K562 (cell line): ENCODE measurements around the gene SLC26A6. TPM values are rescaled to one million over a fixed set of nuclear protein-coding genes. Genes with fewer than 3 reads are reported as not detected.
A peak's percentile ranks its signal among the peaks of the same experiment; 100 is the strongest.

Experiments
- ATAC-seq: fragments of 200-7000 bp; cut with Tn5 transposase; 3 replicates; pipeline ENCODE4 v1.9.1; 2020; ENCODE audit warnings: moderate library complexity
- BruUV-seq: library from RNA; stranded (reverse); fragments of 400-500 nt; replicated peaks from 2 replicates; lab custom pipeline; 2021; lab: Mats Ljungman, UMichigan
- CTCF ChIA-PET: fragments of 300-600 bp; formaldehyde crosslinking; extraction: SDS; loops from one replicate; lab custom pipeline; 2021; ENCODE audit warnings: low intra/inter-chr PET ratio; lab: Yijun Ruan, JAX
- POLR2A ChIA-PET: fragments of 300-600, 350-650 bp; sonication (Branson Sonifier 250); formaldehyde crosslinking; extraction: SDS; loops from one replicate; lab custom pipeline; 2021; ENCODE audit warnings: antibody characterized with exemption, inconsistent platforms; lab: Yijun Ruan, JAX
- DNase-seq, 4 experiments: peaks; one replicate each; pipeline versions ENCODE4 v3.0.0 to v3.0.0-alpha.2; 2011 to 2018; ENCODE audit warnings: low spot score in 3 of 4, mixed read lengths in 3 of 4; ENCODE audit errors: extremely low read depth in 1 of 4
- FAIRE-seq: peaks from 2 replicates; lab custom pipeline; 2011; peaks lifted over from hg19 to GRCh38; lab: Jason Lieb, UNC
- H2AFZ ChIP-seq: 2 replicates; pipeline ENCODE4 v1.6.0; 2011; ENCODE audit warnings: low read depth, low read length, control low read depth, inconsistent platforms
- H3K27ac ChIP-seq: fragments of 200-600 bp; 3 replicates; pipeline ENCODE4 v1.8.0; 2011; ENCODE audit warnings: low read depth, mild to moderate bottlenecking, control low read depth, inconsistent platforms, low read length, moderate library complexity, mixed read lengths; ENCODE audit errors: extremely low read depth
- H3K27me3 ChIP-seq, 2 experiments: fragments of 300-600 bp in 1 of 2; 2 replicates in 1 of 2; 3 replicates in 1 of 2; pipeline versions ENCODE4 v1.6.0 to v1.8.0; 2011; ENCODE audit warnings: inconsistent platforms in 2 of 2, low read length in 2 of 2, mild to moderate bottlenecking in 1 of 2, mixed read lengths in 1 of 2, moderate library complexity in 1 of 2; ENCODE audit not compliant: control insufficient read depth in 2 of 2, insufficient read depth in 2 of 2
- H3K36me3 ChIP-seq: fragments of 300-600 bp; 3 replicates; pipeline ENCODE4 v1.8.0; 2011; ENCODE audit warnings: mild to moderate bottlenecking, low read length, inconsistent platforms; ENCODE audit not compliant: control insufficient read depth, insufficient read depth
- H3K4me1 ChIP-seq, 2 experiments: fragments of 200-600 bp in 1 of 2; replicated peaks in 1 of 2; 2 replicates in 1 of 2; 3 replicates in 1 of 2; pipeline versions ENCODE4 v1.5.1 to v1.8.0; 2011; ENCODE audit warnings: inconsistent platforms in 2 of 2, low read length in 2 of 2, mild to moderate bottlenecking in 1 of 2, mixed read lengths in 1 of 2, moderate library complexity in 1 of 2; ENCODE audit not compliant: control insufficient read depth in 2 of 2, insufficient read depth in 2 of 2
- H3K4me2 ChIP-seq: 2 replicates; pipeline ENCODE4 v1.6.1; 2011; ENCODE audit warnings: low read length, control low read depth, inconsistent platforms, mixed read lengths; ENCODE audit not compliant: insufficient read depth
- H3K4me3 ChIP-seq: fragments of 200-600 bp; sonication (generic), shearing (Covaris generic); 2 replicates; pipeline ENCODE4 v1.5.1; 2016; ENCODE audit warnings: control low read depth, inconsistent platforms
- H3K79me2 ChIP-seq: fragments of 200-600 bp; 3 replicates; pipeline ENCODE4 v1.8.0; 2011; ENCODE audit warnings: low read length, inconsistent platforms; ENCODE audit not compliant: control insufficient read depth, insufficient read depth
- H3K9ac ChIP-seq, 2 experiments: 2 replicates each; pipeline versions ENCODE4 v1.6.0 to v1.6.1; 2011; ENCODE audit warnings: low read depth in 2 of 2, low read length in 2 of 2, control low read depth in 1 of 2, inconsistent platforms in 1 of 2, mild to moderate bottlenecking in 1 of 2, mixed read lengths in 1 of 2; ENCODE audit not compliant: insufficient read depth in 1 of 2
- H3K9me1 ChIP-seq: one replicate; pipeline ENCODE4 v1.6.0; 2011; ENCODE audit warnings: inconsistent platforms, mild to moderate bottlenecking, low read length, moderate library complexity; ENCODE audit not compliant: control insufficient read depth, insufficient read depth
- H3K9me3 ChIP-seq: replicated peaks from 2 replicates; pipeline ENCODE4 v1.5.1; 2011; ENCODE audit warnings: low read depth, low read length, inconsistent platforms; ENCODE audit not compliant: control insufficient read depth, insufficient read depth
- H4K20me1 ChIP-seq: replicated peaks from 2 replicates; pipeline ENCODE4 v1.6.1; 2011; ENCODE audit warnings: low read length, inconsistent platforms, mixed read lengths; ENCODE audit not compliant: control insufficient read depth, insufficient read depth
- BACH1 ChIP-seq: fragments of 200-800 bp; sonication (Bioruptor generic); IDR thresholded peaks from 2 replicates; pipeline ENCODE4 v1.6.1; 2016; ENCODE audit warnings: missing genetic modification characterization, missing compliant biosample characterization
- BRF1 ChIP-seq: IDR thresholded peaks from 3 replicates; pipeline ENCODE4 v1.6.1; 2011; ENCODE audit warnings: borderline replicate concordance, mild to moderate bottlenecking; ENCODE audit not compliant: insufficient read length; ENCODE audit errors: extremely low read depth
- GTF2E2 ChIP-seq: fragments of 200-800 bp; sonication (Bioruptor generic); IDR thresholded peaks from 2 replicates; pipeline ENCODE4 v1.6.1; 2016; ENCODE audit warnings: missing genetic modification characterization, missing compliant biosample characterization
- JUN ChIP-seq, 2 experiments: sonication (generic) in 1 of 2; formaldehyde crosslinking in 1 of 2; IDR thresholded peaks; 2 replicates each; pipeline versions ENCODE4 v1.6.1 to v1.8.0; 2012 to 2022; ENCODE audit warnings: borderline replicate concordance in 2 of 2, mild to moderate bottlenecking in 2 of 2, improper control_type of control experiment in 1 of 2, low read depth in 1 of 2, low read length in 1 of 2, missing genetic modification reagents in 1 of 2
- NFXL1 ChIP-seq: fragments of 450-650 bp; formaldehyde crosslinking; IDR thresholded peaks from 2 replicates; pipeline ENCODE4 v1.4.0; 2021; ENCODE audit warnings: mild to moderate bottlenecking
- RBM14 ChIP-seq: fragments of 200-400 bp; formaldehyde crosslinking; IDR thresholded peaks from 2 replicates; pipeline ENCODE4 v1.6.1; 2018; ENCODE audit warnings: low read depth, mild to moderate bottlenecking, low read length, moderate library complexity, borderline replicate concordance; ENCODE audit not compliant: insufficient read depth
- YY1 ChIP-seq, 3 experiments: IDR thresholded peaks; 2 replicates each; pipeline ENCODE4 v1.6.1; 2011; ENCODE audit warnings: low read length in 2 of 3, mild to moderate bottlenecking in 2 of 3, moderate library complexity in 2 of 3, borderline replicate concordance in 1 of 3, control low read depth in 1 of 3, low read depth in 1 of 3; ENCODE audit not compliant: insufficient read depth in 3 of 3, insufficient replicate concordance in 2 of 3, control insufficient read depth in 1 of 3, insufficient read length in 1 of 3; ENCODE audit errors: extremely low read depth in 1 of 3
- ZNF124 ChIP-seq: sonication (generic); formaldehyde crosslinking; IDR thresholded peaks from 2 replicates; pipeline ENCODE4 v1.8.1; 2022; ENCODE audit warnings: missing genetic modification reagents
- ZNF511 ChIP-seq: sonication (generic); formaldehyde crosslinking; IDR thresholded peaks from 2 replicates; pipeline ENCODE4 v1.8.0; 2022; ENCODE audit warnings: mild to moderate bottlenecking, missing genetic modification reagents
- ZSCAN29 ChIP-seq: fragments of 450-650 bp; IDR thresholded peaks from 2 replicates; pipeline ENCODE4 v1.6.1; 2017
- ZSCAN32 ChIP-seq: fragments of 450-650 bp; formaldehyde crosslinking; IDR thresholded peaks from 2 replicates; pipeline ENCODE4 v1.4.0; 2020; ENCODE audit warnings: mild to moderate bottlenecking, moderate library complexity
- WGBS: fragments of 100-300 bp; shearing (Covaris generic); methylation state at CpG from one replicate; pipeline ENCODE4 v1.1.6; 2016; ENCODE audit warnings: low coverage, mixed read lengths; ENCODE audit not compliant: insufficient coverage; ENCODE audit errors: missing lambda C conversion rate; 5-methylcytosine and 5-hydroxymethylcytosine counted together
- in situ Hi-C: fragments of 300-500 bp; cut with MboI; formaldehyde crosslinking; loops from 4 replicates; pipeline ENCODE4 v1.15.0; 2018; ENCODE audit warnings: inconsistent platforms, mixed read lengths
- intact Hi-C: fragments of 100-400 bp; cut with micrococcal nuclease; formaldehyde crosslinking; loops from 2 replicates; pipeline ENCODE4 v1.14.2; 2022
- polyA plus RNA-seq, 8 experiments: library from polyadenylated mRNA; depleted of rRNA in 4 of 8; stranded (reverse) in 5 of 8; unstranded in 3 of 8; fragments of >200 nt; fragmentation: Nextera tagmentation in 2 of 8; fragmentation: Illumina TruSeq in 1 of 8; extraction: Ambion mirVana in 2 of 8; extraction: Trizol in 1 of 8; gene quantifications; 2 replicates each; pipeline versions ENCODE4 v1.2.1 to v1.2.3, GENCODE V29; 2011 to 2014; ENCODE audit warnings: inconsistent platforms in 1 of 8, missing spikeins in 1 of 8
- total RNA-seq, 7 experiments: library from RNA; depleted of rRNA in 6 of 7; stranded (reverse); fragments of >200 nt in 6 of 7; fragmentation: Illumina TruSeq in 2 of 7; extraction: Trizol in 2 of 7; gene quantifications; 2 replicates each; pipeline versions ENCODE4 v1.2.1 to v1.2.3, GENCODE V29; 2011 to 2021; ENCODE audit warnings: low replicate concordance in 1 of 7

Gene SLC26A6
- total and polyA plus RNA-seq, 9 of the 15 experiments (the other 6 are each of a cell fraction or from before 2014, with no cell fraction given) = 2.1 to 27.2 (median 14.8) TPM

DNA sequence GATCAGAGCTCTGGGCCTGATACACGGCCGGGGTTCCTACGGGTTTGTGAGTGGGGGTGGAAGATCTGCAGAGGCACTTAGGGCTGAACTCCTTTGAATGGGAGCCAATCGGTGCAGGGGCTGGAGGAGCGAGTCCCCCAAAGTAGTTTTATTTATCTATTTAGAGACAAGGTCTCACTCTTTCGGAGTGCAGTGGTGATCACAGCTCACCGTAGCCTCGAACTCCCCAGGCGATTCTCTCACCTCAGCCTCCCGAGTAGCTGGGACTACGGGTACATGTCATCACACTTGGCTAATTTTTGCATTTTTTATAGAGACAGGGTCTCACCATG, 29.0 kb upstream of the SLC26A6 start:
- Histone ChIP-seq H3K27me3 (no peaks in the 10 kb centered on the region; a peak in 1 of 5 replicates), H3K36me3 (peaks cover 2% of the 10 kb centered on the region; the same call in 1 of the 3 replicates), H3K27ac (peak overlapping the region; percentile 91; the same call in 1 of the 3 replicates), H3K4me3 (no peak overlapping the region), H3K9me1 (no peaks in the 10 kb centered on the region), H4K20me1 (no peaks in the 10 kb centered on the region), H3K79me2 (no peaks in the 10 kb centered on the region), H2AFZ (0 out of 2 replicates have a peak overlapping the region, but pooled peaks have one; percentile 38), H3K4me1 (peaks cover 2 to 36% of the 10 kb centered on the region in 2 experiments; a peak in 4 of 5 replicates), H3K9me3 (no peaks in the 10 kb centered on the region), H3K4me2 (peak overlapping the region; percentile 50; the same call in 1 of the 2 replicates), H3K9ac (peak overlapping the region in 1 of 2 experiments; percentile 6; a peak in 1 of 4 replicates)
- ATAC-seq (no peak), DNase-seq (no peak), FAIRE-seq (no peak)
- in situ Hi-C loops (no loop called here), intact Hi-C loops (no loop called here)
- no TSS peak for BruUV-seq
- ChIA-PET POLR2A (interaction anchor here (0.7 to 1.0 kb wide), 2 partner anchors 15 to 397 kb away, joined by 3 read pairs; no protein-coding TSS in a partner anchor), CTCF (no interaction called here)
- 45% methylated on average over 6 of the region's 11 CpGs for WGBS
- TF ChIP-seq RBM14 (no peak), BACH1 (tag) (no peak)

DNA sequence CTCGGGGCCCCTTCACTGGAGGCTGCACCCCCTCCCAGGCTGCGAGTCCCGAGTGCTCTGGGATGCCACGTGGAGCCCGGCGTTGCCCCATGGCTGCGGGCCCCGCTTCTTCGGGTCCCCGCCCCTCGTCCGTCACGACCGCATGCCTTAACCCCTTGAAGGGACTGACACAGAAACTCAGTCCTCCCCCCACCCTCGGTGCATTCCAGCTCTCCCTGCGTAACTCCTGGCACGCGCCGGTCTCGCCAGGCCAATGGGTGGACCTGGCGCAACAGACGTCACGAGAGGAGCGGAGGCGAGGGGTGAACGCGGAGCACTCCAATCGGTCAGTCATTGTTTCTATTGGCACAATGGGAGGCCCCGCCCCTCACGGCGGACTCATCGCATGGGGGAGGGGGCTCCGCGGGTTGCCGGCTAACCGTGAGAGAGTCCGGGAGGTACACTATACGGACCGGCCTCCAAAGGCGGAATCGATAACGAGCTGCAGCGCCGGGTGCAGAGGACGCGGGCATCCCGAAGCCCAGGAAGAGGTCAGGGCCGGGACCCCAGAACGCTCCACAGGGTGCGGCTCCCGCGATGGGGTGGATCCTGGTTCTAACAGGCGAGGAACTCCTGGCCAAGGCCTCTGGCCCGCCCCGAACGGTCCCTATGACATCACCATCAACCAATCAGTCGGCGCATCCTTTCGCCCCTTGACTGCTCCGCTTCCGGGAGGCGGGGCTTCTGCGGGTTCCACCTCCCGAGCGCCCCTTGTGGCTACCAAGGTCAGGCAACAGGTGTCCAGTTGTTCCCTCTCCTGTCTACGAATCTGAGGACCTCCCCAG, 28.4 kb upstream of the SLC26A6 start:
- H3K4me1 ChIP-seq = peaks cover 2 to 36% of the 10 kb centered on the region in 2 experiments; a peak in 4 of 5 replicates
- TSS peak; percentile 93 for BruUV-seq
- H3K4me2 ChIP-seq = peak overlapping the region; percentile 81
- H3K27me3 ChIP-seq = no peaks in the 10 kb centered on the region; a peak in 1 of 5 replicates
- DNase-seq (peak; percentile 97 to 99 (median 97)), FAIRE-seq (peak; percentile 97), ATAC-seq (peak; percentile 94)
- H3K9me1 ChIP-seq = no peaks in the 10 kb centered on the region
- ChIA-PET POLR2A (interaction anchor here (1.0 to 1.7 kb wide), 5 partner anchors 10 to 113 kb away, joined by 3 to 7 read pairs (median 5); no protein-coding TSS in a partner anchor), CTCF (interaction anchor here (0.6 kb wide), 1 partner anchor 390 kb away, joined by 3 read pairs; no protein-coding TSS in a partner anchor)
- H4K20me1 ChIP-seq = no peaks in the 10 kb centered on the region
- no peaks in the 10 kb centered on the region for H3K9me3 ChIP-seq
- H2AFZ ChIP-seq = peak overlapping the region; percentile 89
- H3K4me3 ChIP-seq = peak overlapping the region; percentile 55
- H3K79me2 ChIP-seq = no peaks in the 10 kb centered on the region
- peak overlapping the region; percentile 88 to 94 for H3K9ac ChIP-seq
- H3K27ac ChIP-seq = peak overlapping the region; percentile 91
- in situ Hi-C loops = no loop called here
- WGBS = under 1% methylated on average over 48 of the region's 66 CpGs
- intact Hi-C loops = no loop called here
- H3K36me3 ChIP-seq = peaks cover 2% of the 10 kb centered on the region; the same call in 1 of the 3 replicates
- TF ChIP-seq ZNF124 (CRISPR knock-in tag) = no peak
- TF ChIP-seq YY1 (IDR thresholded peaks at IDR 0.05; ENCODE audit: borderline replicate concordance in 1 of 3, control insufficient read depth in 1 of 3, extremely low read depth in 1 of 3, insufficient read depth in 3 of 3, insufficient read length in 1 of 3, insufficient replicate concordance in 2 of 3, low read depth in 1 of 3, low read length in 2 of 3) = peak in 1 of 3 experiments; percentile 26
- no peak for TF ChIP-seq BRF1
- peak; percentile 33; the same call in 1 of the 2 replicates for TF ChIP-seq ZNF511 (CRISPR knock-in tag)
- no peak for TF ChIP-seq ZSCAN29
- no peak for TF ChIP-seq GTF2E2 (tag)
- TF ChIP-seq NFXL1 (CRISPR knock-in tag) = no peak
- TF ChIP-seq ZSCAN32 (CRISPR knock-in tag) = no peak
- TF ChIP-seq JUN (IDR thresholded peaks at IDR 0.05; ENCODE audit: borderline replicate concordance, low read depth, low read length) = peak; percentile 72
- no peak; the same call in 1 of the 2 replicates for TF ChIP-seq JUN (CRISPR knock-in tag; IDR thresholded peaks at IDR 0.05; ENCODE audit: borderline replicate concordance)
